Type B pancreatic cell (in vitro differentiated cells): Measurements from ENCODE around the gene ETV6. TPM values are rescaled to one million over a fixed set of nuclear protein-coding genes. Genes with fewer than 3 reads are reported as not detected.

Experiments used
- DNase-seq: peaks from one replicate; pipeline ENCODE4 v3.0.0; 2021; ENCODE audit warnings: mixed read lengths; ENCODE audit not compliant: unreplicated experiment; ENCODE audit errors: extremely low spot score
- H3K27ac Mint-ChIP-seq: 2 replicates; pipeline ENCODE4 v1.8.0; 2021; ENCODE audit warnings: mild to moderate bottlenecking, mixed read lengths
- H3K27me3 Mint-ChIP-seq: 2 replicates; pipeline ENCODE4 v1.8.0; 2021; ENCODE audit warnings: mixed read lengths
- H3K36me3 Mint-ChIP-seq: 2 replicates; pipeline ENCODE4 v1.8.0; 2021; ENCODE audit warnings: mixed read lengths
- H3K4me1 Mint-ChIP-seq: one replicate; pipeline ENCODE4 v1.8.0; 2021; ENCODE audit warnings: mixed read lengths; ENCODE audit not compliant: unreplicated experiment
- H3K4me3 Mint-ChIP-seq: 2 replicates; pipeline ENCODE4 v1.8.0; 2021; ENCODE audit warnings: mild to moderate bottlenecking, mixed read lengths
- H3K9me3 Mint-ChIP-seq: 2 replicates; pipeline ENCODE4 v1.8.0; 2021; ENCODE audit warnings: mixed read lengths
- CTCF ChIP-seq: fragments of 200-600 bp; sonication (generic); conservative IDR thresholded peaks from 2 replicates; pipeline ENCODE4 v1.5.0; 2021; ENCODE audit warnings: antibody characterized with exemption, mild to moderate bottlenecking
- total RNA-seq: library from RNA; stranded (reverse); gene quantifications from 2 replicates; pipeline ENCODE4 v1.2.1, GENCODE V29; 2021; ENCODE audit warnings: low replicate concordance

The ETV6 gene
- total RNA-seq, 1 donor from 2014 or later = 26.5 TPM

GRCh38 chr12:11756022-11756421 is 106.5 kb downstream of the ETV6 start:
- no peaks in the 10 kb centered on the region for H3K27me3 Mint-ChIP-seq
- no peak overlapping the region for H3K4me3 Mint-ChIP-seq
- peaks cover 41% of the 10 kb centered on the region for H3K36me3 Mint-ChIP-seq
- no peak for DNase-seq
- H3K9me3 Mint-ChIP-seq = no peaks in the 10 kb centered on the region
- peaks cover 19% of the 10 kb centered on the region for H3K4me1 Mint-ChIP-seq
- H3K27ac Mint-ChIP-seq = no peak overlapping the region
- TF ChIP-seq CTCF = no peak

- TF ChIP-seq CTCF = no peak
- peaks cover 19% of the 10 kb centered on the region for H3K4me1 Mint-ChIP-seq
- H3K9me3 Mint-ChIP-seq = no peaks in the 10 kb centered on the region
- DNase-seq = no peak
- peaks cover 46% of the 10 kb centered on the region for H3K36me3 Mint-ChIP-seq
- no peak overlapping the region for H3K27ac Mint-ChIP-seq
- no peak overlapping the region for H3K4me3 Mint-ChIP-seq
- no peaks in the 10 kb centered on the region for H3K27me3 Mint-ChIP-seq
Measured at GRCh38 chr12:11756523-11756922, 107.0 kb downstream of the ETV6 start.

GRCh38 chr12:11757095-11757494 is 107.6 kb downstream of the ETV6 start:
- Mint-ChIP-seq H3K27ac (no peak overlapping the region), H3K27me3 (no peaks in the 10 kb centered on the region), H3K4me3 (no peak overlapping the region), H3K36me3 (peaks cover 47% of the 10 kb centered on the region), H3K9me3 (no peaks in the 10 kb centered on the region), H3K4me1 (peaks cover 19% of the 10 kb centered on the region)
- DNase-seq = no peak
- no peak for TF ChIP-seq CTCF

- Mint-ChIP-seq H3K27me3 (no peaks in the 10 kb centered on the region), H3K36me3 (peaks cover 47% of the 10 kb centered on the region), H3K9me3 (no peaks in the 10 kb centered on the region), H3K27ac (no peak overlapping the region), H3K4me1 (peaks cover 19% of the 10 kb centered on the region), H3K4me3 (no peak overlapping the region)
- DNase-seq = no peak
- no peak for TF ChIP-seq CTCF
Measured at GRCh38 chr12:11757531-11757930, 108.1 kb downstream of the ETV6 start.

- no peak for DNase-seq
- H3K27me3 Mint-ChIP-seq = no peaks in the 10 kb centered on the region
- H3K4me3 Mint-ChIP-seq = no peak overlapping the region
- no peaks in the 10 kb centered on the region for H3K9me3 Mint-ChIP-seq
- peaks cover 44% of the 10 kb centered on the region for H3K36me3 Mint-ChIP-seq
- no peak for TF ChIP-seq CTCF
- peaks cover 15% of the 10 kb centered on the region for H3K4me1 Mint-ChIP-seq
- no peak overlapping the region for H3K27ac Mint-ChIP-seq
Measured at GRCh38 chr12:11758087-11758486, 108.6 kb downstream of the ETV6 start.
